SK-N-MC (cell line): Measurements from ENCODE around the gene EXOC3L2.

Source experiments
- EZH2 ChIP-seq: fragments of 200-600 bp; sonication (generic); IDR thresholded peaks from one replicate; pipeline ENCODE4 v1.6.1; 2017; ENCODE audit warnings: antibody characterized with exemption
- POLR2AphosphoS5 ChIP-seq: IDR thresholded peaks from 2 replicates; pipeline ENCODE4 v1.6.1; 2012; ENCODE audit warnings: mild to moderate bottlenecking, low read depth, low read length, borderline replicate concordance

DNA sequence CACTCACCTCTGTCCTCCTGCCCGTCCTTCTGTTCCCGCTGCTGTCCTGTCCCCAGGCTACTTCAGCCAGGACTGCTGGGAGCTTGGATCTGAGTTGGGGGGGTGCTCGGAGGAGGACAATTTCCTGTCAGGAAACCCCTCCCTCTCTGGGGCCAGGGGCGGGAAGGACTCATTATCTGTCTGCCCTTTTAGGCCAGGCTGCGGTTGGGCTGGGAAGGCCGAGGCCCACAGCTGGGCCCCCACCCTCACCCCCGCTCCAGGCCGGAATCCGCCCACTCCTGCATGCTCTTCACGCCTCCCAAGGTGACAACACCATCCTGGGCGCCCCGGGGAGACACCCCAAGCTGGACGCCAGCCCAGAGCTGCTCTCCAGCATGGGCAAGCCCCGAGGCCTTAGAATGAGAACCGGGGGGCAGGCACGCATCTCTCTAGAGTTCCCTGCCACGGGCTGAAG, at the start of gene EXOC3L2:
- TF ChIP-seq POLR2AphosphoS5 (no peak), EZH2 (no peak)
